Mammary epithelial cell (primary cell): ENCODE data around the gene ZNF182.

ENCODE experiments used
- EZH2 ChIP-seq: IDR thresholded peaks from 2 replicates; pipeline ENCODE4 v1.6.1; 2012; ENCODE audit warnings: low read length, inconsistent platforms, borderline replicate concordance
- TF ChIP-seq, protein P1 (sequence below), 2 donors: IDR thresholded peaks in 1 of 2; conservative IDR thresholded peaks in 1 of 2; 2 replicates each; pipeline ENCODE4 v1.5.1; 2011 to 2012; ENCODE audit warnings: inconsistent platforms in 2 of 2, low read length in 2 of 2, mild to moderate bottlenecking in 2 of 2, control low read depth in 1 of 2, low read depth in 1 of 2; ENCODE audit not compliant: insufficient read depth in 1 of 2; ENCODE audit errors: extremely low read depth in 1 of 2

GRCh38 chrX:48003367-48003757, 427 bp downstream of the ZNF182 start:
- TF ChIP-seq, protein P1, sequence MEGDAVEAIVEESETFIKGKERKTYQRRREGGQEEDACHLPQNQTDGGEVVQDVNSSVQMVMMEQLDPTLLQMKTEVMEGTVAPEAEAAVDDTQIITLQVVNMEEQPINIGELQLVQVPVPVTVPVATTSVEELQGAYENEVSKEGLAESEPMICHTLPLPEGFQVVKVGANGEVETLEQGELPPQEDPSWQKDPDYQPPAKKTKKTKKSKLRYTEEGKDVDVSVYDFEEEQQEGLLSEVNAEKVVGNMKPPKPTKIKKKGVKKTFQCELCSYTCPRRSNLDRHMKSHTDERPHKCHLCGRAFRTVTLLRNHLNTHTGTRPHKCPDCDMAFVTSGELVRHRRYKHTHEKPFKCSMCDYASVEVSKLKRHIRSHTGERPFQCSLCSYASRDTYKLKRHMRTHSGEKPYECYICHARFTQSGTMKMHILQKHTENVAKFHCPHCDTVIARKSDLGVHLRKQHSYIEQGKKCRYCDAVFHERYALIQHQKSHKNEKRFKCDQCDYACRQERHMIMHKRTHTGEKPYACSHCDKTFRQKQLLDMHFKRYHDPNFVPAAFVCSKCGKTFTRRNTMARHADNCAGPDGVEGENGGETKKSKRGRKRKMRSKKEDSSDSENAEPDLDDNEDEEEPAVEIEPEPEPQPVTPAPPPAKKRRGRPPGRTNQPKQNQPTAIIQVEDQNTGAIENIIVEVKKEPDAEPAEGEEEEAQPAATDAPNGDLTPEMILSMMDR (conservative IDR thresholded peaks at IDR 0.05 in 1 of 2, IDR thresholded peaks at IDR 0.05 in 1 of 2; ENCODE audit: extremely low read depth in 1 of 2, insufficient read depth in 1 of 2, low read depth in 1 of 2, low read length in 2 of 2), result no peak
- no peak for TF ChIP-seq EZH2
